ENCODE measurements around the gene POLR2L. TPM values are rescaled to one million over a fixed set of nuclear protein-coding genes. Genes with fewer than 3 reads are reported as not detected.

The POLR2L gene
- total RNA-seq, 1 experiment from 2014 or later: 673 TPM

GRCh38 chr11:829847-830294, 12.5 kb downstream of the POLR2L start:
- in situ Hi-C loops (cut with HindIII; ENCODE audit: low pct_unique_long_range_greater_than_20kb, low sequenced_read_pairs) (no loop called here), intact Hi-C loops (cut with micrococcal nuclease; ENCODE audit: unreplicated experiment) (no loop called here)
- Histone ChIP-seq H3K4me1 (ENCODE audit: control insufficient read depth, insufficient read depth, low read length) (peaks cover 58% of the 10 kb centered on the region), H3K27ac (ENCODE audit: low read length) (peak overlapping the region; percentile 92), H3K36me3 (ENCODE audit: control insufficient read depth, insufficient read depth, low read length) (no peaks in the 10 kb centered on the region), H3K9me3 (ENCODE audit: control insufficient read depth, insufficient read depth, low read depth, low read length) (no peaks in the 10 kb centered on the region), H3K4me3 (ENCODE audit: low read depth in 2 of 2, low read length in 2 of 2) (peak overlapping the region; percentile 78 to 82), H3K27me3 (ENCODE audit: control insufficient read depth, insufficient read depth, low read length) (no peaks in the 10 kb centered on the region)
- DNase-seq (ENCODE audit: low read depth, low spot score) (no peak), ATAC-seq (peak; percentile 0; the same call in 1 of the 2 replicates)
- no TSS peak for BruUV-seq (replicated peaks)
- CTCF ChIA-PET: interaction anchor here (0.8 kb wide), 1 partner anchor 8 kb away, joined by 4 read pairs; no protein-coding TSS in a partner anchor
- TF ChIP-seq REST (IDR thresholded peaks at IDR 0.05; ENCODE audit: insufficient read depth in 1 of 2, low read depth in 2 of 2, low read length in 1 of 2) (no peak), POLR2AphosphoS5 (IDR thresholded peaks at IDR 0.05; ENCODE audit: low read depth, low read length) (peak; percentile 81)
- POLR2A ChIA-PET: interaction anchor here (2.5 kb wide), 1 partner anchor 14 kb away, joined by 8 read pairs; no protein-coding TSS in a partner anchor

- Histone ChIP-seq H3K27ac (ENCODE audit: low read length) (peak overlapping the region; percentile 92), H3K9me3 (ENCODE audit: control insufficient read depth, insufficient read depth, low read depth, low read length) (no peaks in the 10 kb centered on the region), H3K27me3 (ENCODE audit: control insufficient read depth, insufficient read depth, low read length) (no peaks in the 10 kb centered on the region), H3K4me1 (ENCODE audit: control insufficient read depth, insufficient read depth, low read length) (peaks cover 58% of the 10 kb centered on the region), H3K4me3 (ENCODE audit: low read depth in 2 of 2, low read length in 2 of 2) (peak overlapping the region; percentile 78 to 82), H3K36me3 (ENCODE audit: control insufficient read depth, insufficient read depth, low read length) (no peaks in the 10 kb centered on the region)
- no TSS peak for BruUV-seq (replicated peaks)
- intact Hi-C loops (cut with micrococcal nuclease; ENCODE audit: unreplicated experiment): no loop called here
- ChIA-PET CTCF (interaction anchor here (0.8 kb wide), 1 partner anchor 8 kb away, joined by 4 read pairs; no protein-coding TSS in a partner anchor), POLR2A (interaction anchor here (1.9 to 2.5 kb wide), 2 partner anchors 10 to 13 kb away, joined by 8 to 11 read pairs; partner anchors contain the start of gene PNPLA2)
- TF ChIP-seq REST (IDR thresholded peaks at IDR 0.05; ENCODE audit: insufficient read depth in 1 of 2, low read depth in 2 of 2, low read length in 1 of 2): no peak
- 0 out of 2 replicates have a peak, but pooled peaks have one; percentile 48 for TF ChIP-seq SIN3A (IDR thresholded peaks at IDR 0.05; ENCODE audit: borderline replicate concordance, insufficient read depth, low read depth, low read length)
- DNase-seq (ENCODE audit: low read depth, low spot score) (no peak), ATAC-seq (peak; percentile 7; the same call in 1 of the 2 replicates)
- in situ Hi-C loops (cut with HindIII; ENCODE audit: low pct_unique_long_range_greater_than_20kb, low sequenced_read_pairs): no loop called here
Observed at GRCh38 chr11:829176-829846, 13.0 kb downstream of the POLR2L start.
